ENCODE results near the gene TCEA2. TPM values are rescaled to one million over a fixed set of nuclear protein-coding genes. Genes with fewer than 3 reads are reported as not detected.
A peak's percentile ranks its signal among the peaks of the same experiment; 100 is the strongest.
"Not testable (repeated sequence)": the region's sequence is repeated elsewhere in the genome, so short reads cannot be mapped to it uniquely, and the experiment has no call there.

The TCEA2 gene
- total RNA-seq, 2 donors from 2014 or later, result 21.9 to 79.3 TPM

GRCh38 chr20:64078934-64079272 is 15.9 kb downstream of the TCEA2 start:
- peaks cover 5 to 7% of the 10 kb centered on the region in 2 donors for H3K36me3 Mint-ChIP-seq
- DNase-seq (ENCODE audit: low spot score in 2 of 2) (no peak), ATAC-seq (no peak)
- peak overlapping the region; percentile 74 to 90 for H3K27ac Mint-ChIP-seq
- H3K9me3 Mint-ChIP-seq, result no peaks in the 10 kb centered on the region

GRCh38 chr20:64079273-64080012 is 16.4 kb downstream of the TCEA2 start, which contains the start of gene RGS19:
TSS of gene RGS19 (minus strand) at chr20:64079518. CDS start at chr20:64076886, 2,632 bp downstream.
- Mint-ChIP-seq H3K27ac (peak within 1 kb of the TSS; percentile 74 to 90), H3K36me3 (peaks cover 5 to 7% of the 10 kb centered on the region in 2 donors), H3K9me3 (no peaks in the 10 kb centered on the region)
- ATAC-seq (peak; percentile 58 to 64), DNase-seq (ENCODE audit: low spot score in 2 of 2) (peak; percentile 70 to 84)

- Mint-ChIP-seq H3K27ac (peak within 1 kb of the TSS; percentile 74 to 90), H3K36me3 (peaks cover 5 to 7% of the 10 kb centered on the region in 2 donors), H3K9me3 (no peaks in the 10 kb centered on the region)
- no peak for DNase-seq (ENCODE audit: low spot score in 2 of 2)
- peak in 1 of 2 donors; percentile 6 for ATAC-seq
Measured at GRCh38 chr20:64080013-64080812, 17.2 kb downstream of the TCEA2 start, which contains the start of gene OPRL1. TSS of gene OPRL1 (plus strand) at chr20:64080082. CDS start at chr20:64092721, 12,639 bp downstream.

- peaks cover 5 to 7% of the 10 kb centered on the region in 2 donors for H3K36me3 Mint-ChIP-seq
- H3K9me3 Mint-ChIP-seq, result no peaks in the 10 kb centered on the region
- ATAC-seq, result no peak
- DNase-seq (ENCODE audit: low spot score in 2 of 2), result no peak
- H3K27ac Mint-ChIP-seq, result no peak overlapping the region
Measured at GRCh38 chr20:64080813-64081623, 18.0 kb downstream of the TCEA2 start.

GRCh38 chr20:64081624-64081964 is 18.6 kb downstream of the TCEA2 start:
- H3K27ac Mint-ChIP-seq, result no peak overlapping the region
- no peaks in the 10 kb centered on the region for H3K9me3 Mint-ChIP-seq
- DNase-seq (ENCODE audit: low spot score in 2 of 2) (no peak), ATAC-seq (no peak)
- peaks cover 5 to 7% of the 10 kb centered on the region in 2 donors for H3K36me3 Mint-ChIP-seq

- ATAC-seq, result no peak
- no peaks in the 10 kb centered on the region for H3K9me3 Mint-ChIP-seq
- H3K36me3 Mint-ChIP-seq, result peaks cover 5 to 7% of the 10 kb centered on the region in 2 donors
- DNase-seq (ENCODE audit: low spot score in 2 of 2), result no peak
- no peak overlapping the region for H3K27ac Mint-ChIP-seq
Measured at GRCh38 chr20:64082126-64082731, 19.2 kb downstream of the TCEA2 start.

GRCh38 chr20:64082820-64083377 is 19.9 kb downstream of the TCEA2 start:
- DNase-seq (ENCODE audit: low spot score in 2 of 2) (no peak), ATAC-seq (no peak)
- H3K27ac Mint-ChIP-seq, result no peak overlapping the region
- no peaks in the 10 kb centered on the region for H3K9me3 Mint-ChIP-seq
- peaks cover 5 to 7% of the 10 kb centered on the region in 2 donors for H3K36me3 Mint-ChIP-seq

GRCh38 chr20:64083378-64083803 is 20.4 kb downstream of the TCEA2 start:
- Mint-ChIP-seq H3K36me3 (peaks cover 5 to 7% of the 10 kb centered on the region in 2 donors), H3K27ac (no peak overlapping the region), H3K9me3 (no peaks in the 10 kb centered on the region)
- DNase-seq (ENCODE audit: low spot score in 2 of 2) (peak in 1 of 2 donors; percentile 74), ATAC-seq (peak; percentile 55 to 61)

GRCh38 chr20:64083804-64084684 is 21.0 kb downstream of the TCEA2 start, which contains the start of gene LKAAEAR1:
TSS of gene LKAAEAR1 (minus strand) at chr20:64084398. CDS start at chr20:64084219, 179 bp downstream.
- H3K27ac Mint-ChIP-seq, result no peak within 1 kb of the TSS
- no peak for ATAC-seq
- H3K36me3 Mint-ChIP-seq, result peaks cover 3% of the 10 kb centered on the region in 2 donors

GRCh38 chr20:64084685-64085152 is 21.7 kb downstream of the TCEA2 start:
- H3K9me3 Mint-ChIP-seq, result no peaks in the 10 kb centered on the region
- H3K36me3 Mint-ChIP-seq, result no peaks in the 10 kb centered on the region
- no peak for ATAC-seq
- DNase-seq (ENCODE audit: low spot score in 2 of 2), result no peak
- H3K27ac Mint-ChIP-seq, result no peak overlapping the region

More at GRCh38 chr20:64083804-64084684, 21.0 kb downstream of the TCEA2 start, which contains the start of gene LKAAEAR1:
- no peak for DNase-seq (ENCODE audit: low spot score in 2 of 2)
- H3K9me3 Mint-ChIP-seq, result no peaks in the 10 kb centered on the region

GRCh38 chr20:64086801-64087200 is 23.8 kb downstream of the TCEA2 start:
- no peak overlapping the region for H3K27ac Mint-ChIP-seq
- no peaks in the 10 kb centered on the region for H3K36me3 Mint-ChIP-seq
- no peak for DNase-seq (ENCODE audit: low spot score in 2 of 2)
- no peak for ATAC-seq
- H3K9me3 Mint-ChIP-seq, result no peaks in the 10 kb centered on the region

- ATAC-seq; DNase-seq (ENCODE audit: low spot score in 2 of 2); H3K9me3 Mint-ChIP-seq; H3K27ac Mint-ChIP-seq; H3K36me3 Mint-ChIP-seq: not testable (repeated sequence)
Measured at GRCh38 chr20:64087226-64087825, 24.3 kb downstream of the TCEA2 start.

GRCh38 chr20:64088586-64088985 is 25.6 kb downstream of the TCEA2 start:
- H3K9me3 Mint-ChIP-seq; DNase-seq (ENCODE audit: low spot score in 2 of 2); ATAC-seq; H3K27ac Mint-ChIP-seq; H3K36me3 Mint-ChIP-seq: not testable (repeated sequence)

- no peaks in the 10 kb centered on the region for H3K9me3 Mint-ChIP-seq
- no peak overlapping the region for H3K27ac Mint-ChIP-seq
- ATAC-seq (no peak), DNase-seq (ENCODE audit: low spot score in 2 of 2) (no peak)
- no peaks in the 10 kb centered on the region for H3K36me3 Mint-ChIP-seq
Measured at GRCh38 chr20:64090165-64090564, 27.2 kb downstream of the TCEA2 start.

GRCh38 chr20:64091340-64091739 is 28.3 kb downstream of the TCEA2 start:
- H3K36me3 Mint-ChIP-seq, result no peaks in the 10 kb centered on the region
- no peak overlapping the region for H3K27ac Mint-ChIP-seq
- no peaks in the 10 kb centered on the region for H3K9me3 Mint-ChIP-seq

More at GRCh38 chr20:64091340-64091739, 28.3 kb downstream of the TCEA2 start:
- ATAC-seq (no peak), DNase-seq (ENCODE audit: low spot score in 2 of 2) (no peak)
